H1 (cell line): ENCODE data around the gene UBQLN1. TPM values are rescaled to one million over a fixed set of nuclear protein-coding genes. Genes with fewer than 3 reads are reported as not detected.
A peak's percentile ranks its signal among the peaks of the same experiment; 100 is the strongest.

Experiments
- CTCF ChIA-PET: fragments of 300-600 bp; sonication (Branson Sonifier 250); formaldehyde crosslinking; loops from one replicate; lab custom pipeline; 2021; ENCODE audit not compliant: partially characterized antibody; lab: Charles Lee
- POLR2A ChIA-PET: fragments of 300-600 bp; sonication (Branson Sonifier 250); formaldehyde crosslinking; loops from one replicate; lab custom pipeline; 2021; ENCODE audit warnings: inconsistent platforms; ENCODE audit not compliant: partially characterized antibody; lab: Charles Lee
- DNase-seq, 2 experiments: peaks; one replicate each; pipeline versions ENCODE4 v3.0.0 to v3.0.0-alpha.2; 2010 to 2022; ENCODE audit warnings: low spot score in 2 of 2, low read depth in 1 of 2, mixed read lengths in 1 of 2
- FAIRE-seq: peaks from 2 replicates; lab custom pipeline; 2011; peaks lifted over from hg19 to GRCh38; lab: Jason Lieb, UNC
- H2AFZ ChIP-seq: 2 replicates; pipeline ENCODE4 v1.8.1; 2012; ENCODE audit warnings: low read length, inconsistent platforms
- H2AK5ac ChIP-seq: 2 replicates; pipeline ENCODE4 v1.6.1; 2013; ENCODE audit warnings: low read depth, low read length
- H2BK120ac ChIP-seq: replicated peaks from 2 replicates; pipeline ENCODE3; 2013; ENCODE audit warnings: low read depth, low read length, inconsistent platforms
- H2BK12ac ChIP-seq: 2 replicates; pipeline ENCODE4 v1.6.1; 2013; ENCODE audit warnings: low read depth, low read length
- H2BK15ac ChIP-seq: 2 replicates; pipeline ENCODE4 v1.6.1; 2013; ENCODE audit warnings: low read length
- H2BK20ac ChIP-seq: 2 replicates; pipeline ENCODE4 v1.6.1; 2013; ENCODE audit warnings: low read length
- H2BK5ac ChIP-seq: 2 replicates; pipeline ENCODE4 v1.6.1; 2013; ENCODE audit warnings: low read depth, low read length
- H3K14ac ChIP-seq: 2 replicates; pipeline ENCODE4 v1.6.1; 2013; ENCODE audit warnings: inconsistent platforms; ENCODE audit not compliant: insufficient read length
- H3K18ac ChIP-seq: 2 replicates; pipeline ENCODE4 v1.6.1; 2013; ENCODE audit warnings: low read length; ENCODE audit errors: extremely low read depth
- H3K23ac ChIP-seq: 2 replicates; pipeline ENCODE4 v1.6.1; 2013; ENCODE audit warnings: inconsistent platforms; ENCODE audit not compliant: insufficient read length
- H3K23me2 ChIP-seq: 2 replicates; pipeline ENCODE4 v1.6.1; 2013; ENCODE audit warnings: low read depth, low read length
- H3K27ac ChIP-seq: 2 replicates; pipeline ENCODE4 v1.6.1; 2011; ENCODE audit warnings: low read depth, low read length, inconsistent platforms
- H3K27me3 ChIP-seq, 4 experiments: replicated peaks in 1 of 4; 1 replicate in 1 of 4; 2 replicates in 3 of 4; pipeline versions ENCODE4 v1.6.1 to v1.8.1; 2011 to 2013; ENCODE audit warnings: low read length in 3 of 4, mild to moderate bottlenecking in 3 of 4, inconsistent platforms in 2 of 4, mixed read lengths in 2 of 4, moderate library complexity in 1 of 4; ENCODE audit not compliant: control insufficient read depth in 3 of 4, insufficient read depth in 3 of 4; ENCODE audit errors: extremely low read depth in 1 of 4
- H3K36me3 ChIP-seq, 4 experiments: 2 replicates each; pipeline versions ENCODE4 v1.6.1 to v1.8.1; 2011 to 2013; ENCODE audit warnings: mild to moderate bottlenecking in 4 of 4, low read length in 3 of 4, moderate library complexity in 2 of 4, control low read depth in 1 of 4, inconsistent platforms in 1 of 4; ENCODE audit not compliant: insufficient read depth in 4 of 4, control insufficient read depth in 2 of 4
- H3K4ac ChIP-seq: replicated peaks from 2 replicates; pipeline ENCODE3; 2013; ENCODE audit warnings: low read length, low read depth, mixed read lengths, inconsistent platforms; ENCODE audit not compliant: insufficient read length
- H3K4me1 ChIP-seq, 4 experiments: replicated peaks in 1 of 4; 1 replicate in 1 of 4; 2 replicates in 3 of 4; pipeline versions ENCODE4 v1.6.1 to v1.8.1; 2011 to 2013; ENCODE audit warnings: low read length in 3 of 4, inconsistent platforms in 2 of 4, mixed read lengths in 1 of 4; ENCODE audit not compliant: insufficient read depth in 4 of 4, control insufficient read depth in 3 of 4
- H3K4me2 ChIP-seq, 2 experiments: 2 replicates each; pipeline versions ENCODE4 v1.6.1 to v1.8.1; 2011 to 2013; ENCODE audit warnings: low read depth in 2 of 2, low read length in 2 of 2, control low read depth in 1 of 2, inconsistent platforms in 1 of 2, mild to moderate bottlenecking in 1 of 2; ENCODE audit not compliant: insufficient read depth in 1 of 2
- H3K4me3 ChIP-seq, 4 experiments: fragments of 200-600, 300-600 bp in 1 of 4; sonication (generic), shearing (Covaris generic), sonication (Bioruptor Twin) in 1 of 4; 2 replicates each; pipeline versions ENCODE4 v1.5.1 to v1.8.1; 2011 to 2016; ENCODE audit warnings: low read length in 4 of 4, low read depth in 3 of 4, control low read depth in 2 of 4, inconsistent platforms in 2 of 4, mild to moderate bottlenecking in 2 of 4, mixed read lengths in 1 of 4, moderate library complexity in 1 of 4; ENCODE audit not compliant: insufficient read depth in 2 of 4; ENCODE audit errors: extremely low read depth in 1 of 4
- H3K56ac ChIP-seq: replicated peaks from 2 replicates; pipeline ENCODE3; 2013; ENCODE audit warnings: low read depth, mild to moderate bottlenecking, mixed read lengths, low read length, inconsistent platforms; ENCODE audit not compliant: insufficient read length
- H3K79me1 ChIP-seq: 2 replicates; pipeline ENCODE4 v1.6.1; 2013; ENCODE audit warnings: low read depth, low read length, control low read depth
- H3K79me2 ChIP-seq, 2 experiments: 2 replicates each; pipeline versions ENCODE4 v1.6.1 to v1.8.1; 2012 to 2013; ENCODE audit warnings: low read length in 2 of 2, mild to moderate bottlenecking in 2 of 2, inconsistent platforms in 1 of 2; ENCODE audit not compliant: insufficient read depth in 2 of 2, control insufficient read depth in 1 of 2
- H3K9ac ChIP-seq, 4 experiments: replicated peaks in 1 of 4; 1 replicate in 1 of 4; 2 replicates in 3 of 4; pipeline versions ENCODE4 v1.6.1 to v1.8.1; 2011 to 2013; ENCODE audit warnings: low read depth in 3 of 4, low read length in 3 of 4, control low read depth in 2 of 4, mild to moderate bottlenecking in 2 of 4, moderate library complexity in 2 of 4, inconsistent platforms in 1 of 4; ENCODE audit errors: extremely low read depth in 1 of 4
- H3K9me3 ChIP-seq, 2 experiments: 2 replicates each; pipeline versions ENCODE4 v1.6.1 to v1.8.1; 2012 to 2013; ENCODE audit warnings: mild to moderate bottlenecking in 2 of 2, moderate library complexity in 2 of 2, control low read depth in 1 of 2, inconsistent platforms in 1 of 2, low read depth in 1 of 2, low read length in 1 of 2, mixed read lengths in 1 of 2; ENCODE audit not compliant: insufficient read depth in 2 of 2
- H4K20me1 ChIP-seq, 2 experiments: replicated peaks in 1 of 2; 2 replicates each; pipeline versions ENCODE3 to v1.8.1; 2011 to 2013; ENCODE audit warnings: inconsistent platforms in 2 of 2, low read length in 2 of 2, mild to moderate bottlenecking in 1 of 2; ENCODE audit not compliant: insufficient read depth in 2 of 2, control insufficient read depth in 1 of 2
- H4K5ac ChIP-seq: 2 replicates; pipeline ENCODE4 v1.6.1; 2013; ENCODE audit warnings: low read length, low read depth, mixed read lengths, inconsistent platforms; ENCODE audit not compliant: insufficient read length
- H4K8ac ChIP-seq: 2 replicates; pipeline ENCODE4 v1.8.0; 2013; ENCODE audit warnings: mild to moderate bottlenecking, moderate library complexity, low read length, inconsistent platforms; ENCODE audit not compliant: insufficient read depth; ENCODE audit errors: extremely low read depth
- H4K91ac ChIP-seq: replicated peaks from 2 replicates; pipeline ENCODE3; 2013; ENCODE audit warnings: low read length, mixed read lengths, inconsistent platforms; ENCODE audit not compliant: insufficient read length
- MAFK ChIP-seq: IDR thresholded peaks from 2 replicates; pipeline ENCODE4 v1.6.1; 2012; ENCODE audit warnings: low read depth, mild to moderate bottlenecking, improper control_type of control experiment, low read length
- RFX5 ChIP-seq: IDR thresholded peaks from 2 replicates; pipeline ENCODE4 v1.6.1; 2011; ENCODE audit warnings: low read depth, low read length, improper control_type of control experiment, borderline replicate concordance
- polyA plus RNA-seq, 7 experiments: library from polyadenylated mRNA; depleted of rRNA in 3 of 7; stranded (reverse) in 5 of 7; unstranded in 2 of 7; fragments of >200 nt in 5 of 7; fragments of 200-250 nt in 2 of 7; gene quantifications; 1 replicate in 5 of 7; 2 replicates in 1 of 7; 4 replicates in 1 of 7; pipeline versions ENCODE4 v1.2.1 to v1.2.3, GENCODE V29; 2011 to 2013; ENCODE audit warnings: missing spikeins in 2 of 7, mixed read lengths in 2 of 7
- total RNA-seq: library from RNA; stranded (reverse); fragmentation: NEBNext Ultra II Directional; extraction: Animal tissue kit (Norgen Biotek cat#: 25700); gene quantifications from 2 replicates; pipeline ENCODE4 v1.2.1, GENCODE V29; 2021

The UBQLN1 gene
- total and polyA plus RNA-seq, 2 of the 8 experiments (the other 6 are each of a cell fraction or from before 2014, with no cell fraction given): 62.4 to 105 TPM

DNA sequence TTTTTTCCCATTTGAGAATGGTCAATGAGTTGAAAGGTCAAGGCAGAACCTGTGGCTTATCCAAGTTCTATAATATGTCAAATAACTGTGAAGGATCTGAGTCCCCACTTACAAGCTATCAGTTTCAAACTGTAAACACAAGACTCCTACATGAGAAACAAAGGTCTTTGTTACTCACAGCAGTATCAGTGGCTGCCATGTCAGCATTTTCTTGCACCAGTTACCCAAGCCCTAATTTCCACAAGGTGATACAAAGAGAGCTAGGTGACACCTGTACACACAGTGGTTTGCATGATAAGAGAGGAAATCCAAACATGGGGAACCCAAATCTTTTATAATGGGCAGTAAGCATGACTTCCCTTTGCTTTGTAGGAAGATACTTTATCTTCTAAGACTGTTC lies 8.0 kb upstream of the UBQLN1 start:
- no peaks in the 10 kb centered on the region for H4K20me1 ChIP-seq
- CTCF ChIA-PET: interaction anchor here (1.3 kb wide), 1 partner anchor 35 kb away, joined by 3 read pairs; no protein-coding TSS in a partner anchor

More for the DNA sequence above, 8.0 kb upstream of the UBQLN1 start:
- H3K9me3 ChIP-seq: peaks cover 0 to 2% of the 10 kb centered on the region in 2 experiments; a peak in 1 of 4 replicates
- H3K14ac ChIP-seq: no peak overlapping the region
- H2BK15ac ChIP-seq: no peak overlapping the region
- DNase-seq (no peak), FAIRE-seq (no peak)
- H3K4me3 ChIP-seq: no peak overlapping the region
- no peak overlapping the region for H3K4me2 ChIP-seq
- H2BK5ac ChIP-seq: no peak overlapping the region
- H4K5ac ChIP-seq: no peak overlapping the region
- no peaks in the 10 kb centered on the region for H3K36me3 ChIP-seq
- no peak overlapping the region for H2AFZ ChIP-seq
- no peaks in the 10 kb centered on the region for H3K23me2 ChIP-seq
- H3K18ac ChIP-seq: no peak overlapping the region
- H4K8ac ChIP-seq: no peak overlapping the region
- no peak overlapping the region for H3K23ac ChIP-seq
- TF ChIP-seq RFX5 (no peak), MAFK (peak; percentile 48)
- no peak overlapping the region for H3K27ac ChIP-seq
- no peaks in the 10 kb centered on the region for H3K79me2 ChIP-seq
- H3K56ac ChIP-seq: no peak overlapping the region
- POLR2A ChIA-PET: no interaction called here
- H3K9ac ChIP-seq: no peak overlapping the region
- H4K91ac ChIP-seq: no peak overlapping the region
- no peak overlapping the region for H2BK20ac ChIP-seq
- H2BK12ac ChIP-seq: no peak overlapping the region
- H3K4me1 ChIP-seq: no peaks in the 10 kb centered on the region
- H2BK120ac ChIP-seq: no peak overlapping the region
- no peaks in the 10 kb centered on the region for H3K79me1 ChIP-seq
- H3K27me3 ChIP-seq: no peaks in the 10 kb centered on the region
- H3K4ac ChIP-seq: no peak overlapping the region
- no peak overlapping the region for H2AK5ac ChIP-seq
